Lower lobe of right lung (tissue), 2 donors: ENCODE measurements around the gene NDUFV3. TPM values are rescaled to one million over a fixed set of nuclear protein-coding genes. Genes with fewer than 3 reads are reported as not detected.
"Not testable (repeated sequence)": the region's sequence is repeated elsewhere in the genome, so short reads cannot be mapped to it uniquely, and the experiment has no call there.

Experiments used
- ATAC-seq, 2 donors: fragments of 200-7000 bp; cut with Tn5 transposase; one replicate each; pipeline ENCODE4 v1.9.1; 2020 to 2022; ENCODE audit warnings: mild to moderate bottlenecking in 2 of 2, moderate library complexity in 2 of 2
- DNase-seq: peaks from one replicate; pipeline ENCODE4 v3.0.0-alpha.2; 2020
- H3K27ac ChIP-seq: fragments of 200-600 bp; one replicate; pipeline ENCODE4 v1.8.0; 2022
- H3K27me3 ChIP-seq: fragments of 200-600 bp; one replicate; pipeline ENCODE4 v1.8.0; 2022; ENCODE audit warnings: low read depth
- H3K36me3 ChIP-seq: fragments of 200-600 bp; one replicate; pipeline ENCODE4 v1.8.0; 2022; ENCODE audit warnings: mild to moderate bottlenecking
- H3K4me1 ChIP-seq: fragments of 200-600 bp; one replicate; pipeline ENCODE4 v1.8.0; 2022
- H3K4me3 ChIP-seq: fragments of 200-600 bp; one replicate; pipeline ENCODE4 v1.8.0; 2022; ENCODE audit warnings: mild to moderate bottlenecking
- H3K9me3 ChIP-seq: fragments of 200-600 bp; one replicate; pipeline ENCODE4 v1.8.0; 2022
- intact Hi-C: fragments of 100-400 bp; cut with DNase I; formaldehyde crosslinking; loops from one replicate; pipeline ENCODE4 v1.11.0; 2022
- total RNA-seq: library from RNA; stranded (reverse); fragmentation: NEBNext Ultra II Directional; extraction: Animal tissue kit (Norgen Biotek cat#: 25700); gene quantifications from one replicate; pipeline ENCODE4 v1.2.1, GENCODE V29; 2021
- TF ChIP-seq, protein P1 (sequence below): fragments of 200-600 bp; IDR thresholded peaks from one replicate; pipeline ENCODE4 v1.8.0; 2022; ENCODE audit warnings: antibody characterized with exemption, mild to moderate bottlenecking
- donor health status: DM: no; HTN: yes; CAD: no; lungs with severe emphysema.

Gene NDUFV3
- total RNA-seq, 1 donor from 2014 or later = 35.7 TPM

- H3K27ac ChIP-seq = no peak overlapping the region
- DNase-seq = peak; percentile 10
Observed at GRCh38 chr21:42887326-42887725, 5.8 kb upstream of the NDUFV3 start.

DNA sequence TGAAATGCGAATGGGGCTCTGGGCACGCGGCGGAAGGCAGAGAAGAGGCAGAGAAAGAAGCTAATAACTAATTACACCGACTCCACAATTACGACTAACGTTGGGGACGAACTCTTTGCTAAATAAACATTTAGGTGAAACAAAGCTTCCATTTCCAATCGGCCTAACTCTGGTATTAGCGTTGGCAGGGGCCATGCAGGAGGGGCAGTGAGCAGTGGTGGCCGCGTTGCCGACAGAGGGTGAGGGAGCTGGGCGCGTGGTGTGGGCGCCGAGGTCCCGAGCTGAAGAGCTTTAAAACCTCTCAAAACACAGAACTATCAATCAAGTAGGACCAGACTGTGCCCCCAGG is 553 bp upstream of the NDUFV3 start:
- Histone ChIP-seq H3K9me3 (no peaks in the 10 kb centered on the region), H3K36me3 (peaks cover 8% of the 10 kb centered on the region), H3K4me3 (peak overlapping the region; percentile 90), H3K27me3 (no peaks in the 10 kb centered on the region), H3K4me1 (peaks cover 23% of the 10 kb centered on the region), H3K27ac (peak overlapping the region; percentile 98)
- intact Hi-C loops = no loop called here
- DNase-seq = no peak
- TF ChIP-seq, protein P1, sequence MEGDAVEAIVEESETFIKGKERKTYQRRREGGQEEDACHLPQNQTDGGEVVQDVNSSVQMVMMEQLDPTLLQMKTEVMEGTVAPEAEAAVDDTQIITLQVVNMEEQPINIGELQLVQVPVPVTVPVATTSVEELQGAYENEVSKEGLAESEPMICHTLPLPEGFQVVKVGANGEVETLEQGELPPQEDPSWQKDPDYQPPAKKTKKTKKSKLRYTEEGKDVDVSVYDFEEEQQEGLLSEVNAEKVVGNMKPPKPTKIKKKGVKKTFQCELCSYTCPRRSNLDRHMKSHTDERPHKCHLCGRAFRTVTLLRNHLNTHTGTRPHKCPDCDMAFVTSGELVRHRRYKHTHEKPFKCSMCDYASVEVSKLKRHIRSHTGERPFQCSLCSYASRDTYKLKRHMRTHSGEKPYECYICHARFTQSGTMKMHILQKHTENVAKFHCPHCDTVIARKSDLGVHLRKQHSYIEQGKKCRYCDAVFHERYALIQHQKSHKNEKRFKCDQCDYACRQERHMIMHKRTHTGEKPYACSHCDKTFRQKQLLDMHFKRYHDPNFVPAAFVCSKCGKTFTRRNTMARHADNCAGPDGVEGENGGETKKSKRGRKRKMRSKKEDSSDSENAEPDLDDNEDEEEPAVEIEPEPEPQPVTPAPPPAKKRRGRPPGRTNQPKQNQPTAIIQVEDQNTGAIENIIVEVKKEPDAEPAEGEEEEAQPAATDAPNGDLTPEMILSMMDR = no peak
- ATAC-seq = peak; percentile 57

More at GRCh38 chr21:42887326-42887725, 5.8 kb upstream of the NDUFV3 start:
- H3K4me1 ChIP-seq = peaks cover 4% of the 10 kb centered on the region
- H3K27me3 ChIP-seq = no peaks in the 10 kb centered on the region
- no peak overlapping the region for H3K4me3 ChIP-seq
- TF ChIP-seq, protein P1 = no peak
- no peaks in the 10 kb centered on the region for H3K9me3 ChIP-seq
- H3K36me3 ChIP-seq = no peaks in the 10 kb centered on the region
- intact Hi-C loops = no loop called here
- peak; percentile 80 to 82 for ATAC-seq

DNA sequence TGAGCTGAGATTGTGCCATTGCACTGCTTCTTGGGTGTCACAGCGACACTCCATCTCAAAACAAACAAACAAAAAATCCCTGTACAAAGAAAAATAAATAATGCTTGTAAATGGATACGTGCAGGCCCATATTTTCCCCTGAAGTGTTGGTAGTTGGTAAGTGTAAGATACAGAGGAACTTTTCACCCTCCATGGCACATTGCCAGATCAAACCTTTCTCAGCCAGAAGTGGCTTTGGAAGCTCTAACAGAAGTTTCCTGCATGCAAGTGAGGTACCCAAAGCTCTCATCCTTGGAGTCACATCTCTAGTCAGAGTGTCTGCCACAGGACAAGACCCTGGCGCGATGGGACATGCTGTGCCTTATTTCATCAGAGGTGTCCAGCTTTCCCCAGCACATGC is 7.3 kb downstream of the NDUFV3 start:
- Histone ChIP-seq H3K36me3 (peaks cover 87% of the 10 kb centered on the region), H3K4me3 (no peak overlapping the region), H3K9me3 (no peaks in the 10 kb centered on the region), H3K27me3 (no peaks in the 10 kb centered on the region), H3K4me1 (peaks cover 2% of the 10 kb centered on the region), H3K27ac (no peak overlapping the region)
- intact Hi-C loops = no loop called here
- DNase-seq = no peak
- ATAC-seq = no peak
- TF ChIP-seq, protein P1 = no peak

DNA sequence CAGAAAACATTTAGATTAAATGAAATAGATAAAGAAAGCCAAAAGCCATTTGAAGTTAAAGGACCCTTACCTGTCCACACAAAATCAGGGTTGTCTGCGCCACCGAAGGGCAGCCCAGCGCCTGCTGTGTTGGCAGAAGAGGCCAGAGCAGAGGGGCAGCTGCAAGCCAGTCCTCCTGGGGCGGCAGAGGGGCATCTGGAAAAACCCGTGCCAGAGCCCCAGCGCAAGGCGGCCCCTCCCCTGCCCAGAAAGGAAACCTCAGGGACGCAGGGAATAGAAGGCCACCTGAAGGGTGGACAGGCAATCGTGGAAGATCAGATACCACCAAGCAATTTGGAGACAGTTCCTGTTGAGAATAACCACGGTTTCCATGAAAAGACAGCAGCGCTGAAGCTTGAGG is 10.7 kb downstream of the NDUFV3 start:
- ATAC-seq (no peak), DNase-seq (no peak)
- H3K4me3 ChIP-seq = no peak overlapping the region
- H3K4me1 ChIP-seq = no peaks in the 10 kb centered on the region
- no peaks in the 10 kb centered on the region for H3K27me3 ChIP-seq
- TF ChIP-seq, protein P1 = no peak
- peaks cover 100% of the 10 kb centered on the region for H3K36me3 ChIP-seq
- no peak overlapping the region for H3K27ac ChIP-seq
- no peaks in the 10 kb centered on the region for H3K9me3 ChIP-seq
- intact Hi-C loops = no loop called here

- intact Hi-C loops = no loop called here
- H3K4me1 ChIP-seq = no peaks in the 10 kb centered on the region
- H3K27me3 ChIP-seq = no peaks in the 10 kb centered on the region
- DNase-seq = no peak
- ATAC-seq = no peak
- peaks cover 100% of the 10 kb centered on the region for H3K36me3 ChIP-seq
- no peak overlapping the region for H3K4me3 ChIP-seq
- no peaks in the 10 kb centered on the region for H3K9me3 ChIP-seq
- TF ChIP-seq, protein P1 = no peak
- H3K27ac ChIP-seq = no peak overlapping the region
Observed at GRCh38 chr21:42905195-42905594, 12.1 kb downstream of the NDUFV3 start.

DNA sequence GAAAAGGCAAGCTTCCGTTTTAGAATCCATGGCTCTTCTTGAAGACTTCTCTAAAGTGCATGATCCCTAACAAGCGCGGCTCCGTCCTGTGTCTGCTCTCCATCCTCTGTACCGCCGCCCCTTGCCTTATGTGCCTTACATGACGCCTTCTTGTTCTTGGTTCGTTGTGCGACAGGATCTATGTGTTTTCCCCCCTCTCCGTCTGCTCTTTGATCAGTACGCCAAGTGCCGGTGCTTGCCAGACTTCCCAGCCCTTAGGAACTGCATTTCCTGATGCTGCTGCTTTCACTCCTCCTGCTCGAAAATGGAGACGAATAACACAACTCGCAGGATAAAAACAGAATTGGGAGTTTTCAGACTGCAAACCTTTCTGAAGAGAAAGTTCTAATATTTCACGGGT is 13.1 kb downstream of the NDUFV3 start:
- Histone ChIP-seq H3K4me1 (no peaks in the 10 kb centered on the region), H3K27ac (no peak overlapping the region), H3K36me3 (peaks cover 100% of the 10 kb centered on the region), H3K4me3 (no peak overlapping the region), H3K27me3 (no peaks in the 10 kb centered on the region), H3K9me3 (no peaks in the 10 kb centered on the region)
- intact Hi-C loops = no loop called here
- ATAC-seq (no peak), DNase-seq (no peak)
- TF ChIP-seq, protein P1 = no peak

- H3K27me3 ChIP-seq, H3K9me3 ChIP-seq, DNase-seq, H3K4me3 ChIP-seq, intact Hi-C loops, ATAC-seq, H3K4me1 ChIP-seq, H3K27ac ChIP-seq: not testable (repeated sequence)
- peaks cover 90% of the 10 kb centered on the region for H3K36me3 ChIP-seq
Observed at GRCh38 chr21:42908484-42908883, 15.4 kb downstream of the NDUFV3 start.

DNA sequence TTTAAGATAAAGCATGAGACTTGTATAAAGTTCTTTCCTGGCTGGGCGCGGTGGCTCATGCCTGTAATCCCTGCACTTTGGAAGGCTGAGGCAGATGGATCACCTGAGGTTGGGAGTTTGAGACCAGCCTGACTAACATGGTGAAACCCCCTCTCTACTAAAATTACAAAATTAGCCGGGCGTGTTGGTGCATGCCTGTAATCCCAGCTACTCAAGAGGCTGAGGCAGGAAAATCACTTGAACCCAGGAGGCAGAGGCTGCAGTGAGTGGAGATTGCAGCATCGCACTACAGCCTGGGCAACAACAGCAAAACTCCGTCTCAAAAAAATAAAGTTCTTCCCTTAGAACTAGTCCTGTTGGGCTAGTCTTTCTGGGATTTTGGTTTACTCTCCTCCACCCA is 18.8 kb downstream of the NDUFV3 start:
- H3K9me3 ChIP-seq, H3K27me3 ChIP-seq, DNase-seq, H3K27ac ChIP-seq, ATAC-seq, intact Hi-C loops, H3K4me1 ChIP-seq, H3K4me3 ChIP-seq: not testable (repeated sequence)
- H3K36me3 ChIP-seq = peaks cover 56% of the 10 kb centered on the region
